Ammon's horn (tissue), 1 donor: ENCODE results near the gene SCNN1A.

Experiments
- DNase-seq: peaks from one replicate; pipeline ENCODE4 v3.0.0-alpha.2; 2016; ENCODE audit warnings: low spot score

SCNN1A gene

DNA sequence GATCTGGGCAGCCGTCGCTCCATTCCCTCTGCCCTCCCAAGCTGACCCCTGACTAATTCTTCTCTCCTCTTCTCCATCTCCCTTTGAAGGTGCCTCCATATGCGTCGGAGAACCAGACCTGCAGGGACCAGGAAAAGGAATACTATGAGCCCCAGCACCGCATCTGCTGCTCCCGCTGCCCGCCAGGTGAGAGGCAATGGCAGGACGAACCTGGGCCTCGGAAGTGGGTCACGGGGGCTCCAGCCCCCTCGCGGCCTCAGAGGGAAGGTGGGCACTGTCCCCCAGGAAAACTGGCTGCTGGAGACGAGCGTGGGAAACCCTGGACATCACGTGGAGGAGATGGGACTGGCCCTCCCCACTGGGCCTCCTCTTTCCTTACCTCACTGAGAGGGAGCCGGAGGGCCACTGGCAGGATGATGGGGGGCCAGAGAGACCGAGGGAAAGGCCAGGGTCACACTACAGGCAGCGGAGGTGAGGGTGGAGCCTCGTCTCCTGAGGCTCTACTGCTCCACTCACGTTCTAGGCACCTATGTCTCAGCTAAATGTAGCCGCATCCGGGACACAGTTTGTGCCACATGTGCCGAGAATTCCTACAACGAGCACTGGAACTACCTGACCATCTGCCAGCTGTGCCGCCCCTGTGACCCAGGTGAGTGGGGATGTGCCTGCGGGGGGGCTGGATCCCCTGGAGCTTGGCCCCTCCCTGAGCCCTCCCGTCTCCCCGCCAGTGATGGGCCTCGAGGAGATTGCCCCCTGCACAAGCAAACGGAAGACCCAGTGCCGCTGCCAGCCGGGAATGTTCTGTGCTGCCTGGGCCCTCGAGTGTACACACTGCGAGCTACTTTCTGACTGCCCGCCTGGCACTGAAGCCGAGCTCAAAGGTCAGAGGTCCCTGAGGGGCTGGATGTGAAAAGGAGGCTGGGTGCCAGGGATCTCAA, 9.4 kb upstream of the SCNN1A start:
- DNase-seq, result no peak

DNA sequence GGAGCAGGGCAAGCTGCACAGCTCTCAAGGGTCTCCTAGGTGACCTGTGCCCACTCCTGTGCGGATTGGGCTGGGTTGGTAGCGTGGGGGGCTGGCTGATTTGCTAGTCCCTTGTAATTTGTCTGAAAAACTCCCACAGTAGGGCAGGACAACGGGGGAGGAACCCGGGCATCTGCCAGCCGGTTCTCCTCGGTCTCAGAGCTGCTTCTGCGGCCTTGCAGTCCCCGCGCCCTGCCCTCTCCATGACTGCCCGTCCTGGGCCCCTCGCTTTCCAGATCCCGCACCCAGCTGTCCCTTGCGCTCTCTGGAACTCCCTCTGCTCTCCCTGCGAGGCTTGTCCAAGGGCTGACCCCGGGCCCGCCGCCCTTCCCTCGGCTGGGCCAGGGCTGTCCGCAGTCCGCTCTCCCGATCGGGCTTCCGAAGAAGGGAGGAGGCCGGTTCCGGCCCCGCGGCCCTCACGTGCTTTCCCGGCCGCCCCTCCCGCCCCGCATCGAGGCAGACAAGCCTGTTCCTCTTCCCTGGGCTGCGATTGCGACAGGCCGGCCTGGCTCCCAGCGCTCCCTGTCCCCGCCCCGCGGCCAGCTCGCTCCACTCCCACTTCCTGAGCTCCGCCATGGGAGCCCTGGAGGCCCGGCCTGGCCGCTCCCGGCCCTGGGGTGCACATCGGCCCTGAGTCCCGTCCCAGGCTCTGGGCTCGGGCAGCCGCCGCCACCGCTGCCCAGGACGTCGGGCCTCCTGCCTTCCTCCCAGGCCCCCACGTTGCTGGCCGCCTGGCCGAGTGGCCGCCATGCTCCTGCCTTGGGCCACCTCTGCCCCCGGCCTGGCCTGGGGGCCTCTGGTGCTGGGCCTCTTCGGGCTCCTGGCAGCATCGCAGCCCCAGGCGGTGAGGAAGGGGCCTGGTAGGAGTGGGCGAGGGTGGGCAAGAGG, 8.5 kb upstream of the SCNN1A start, which contains the start of gene LTBR:
Gene LTBR, plus strand, starts transcription at position 591 of the 927 bp plus-strand sequence. Its CDS starts 197 bp downstream, at position 788.
- DNase-seq, result peak; percentile 84

DNA sequence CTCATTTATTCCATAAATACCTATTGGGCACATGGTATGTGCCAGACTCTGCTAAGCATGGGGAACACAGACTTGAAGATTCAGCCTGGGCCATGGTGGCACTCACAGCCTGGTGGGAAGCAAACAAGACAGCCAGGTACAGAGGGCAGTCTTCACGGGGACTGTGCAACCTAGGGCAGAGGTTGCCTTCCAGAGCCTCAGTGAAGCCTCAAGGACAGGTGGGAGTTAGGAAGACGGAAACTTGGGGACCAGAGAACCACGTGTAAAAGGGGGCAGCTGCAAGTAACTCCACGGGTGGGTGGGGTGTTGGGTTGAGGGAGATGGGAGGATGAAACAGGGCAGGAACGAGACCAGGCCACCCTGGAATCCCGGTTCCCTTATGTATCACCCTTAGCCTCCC, 7.6 kb upstream of the SCNN1A start:
- DNase-seq, result no peak

DNA sequence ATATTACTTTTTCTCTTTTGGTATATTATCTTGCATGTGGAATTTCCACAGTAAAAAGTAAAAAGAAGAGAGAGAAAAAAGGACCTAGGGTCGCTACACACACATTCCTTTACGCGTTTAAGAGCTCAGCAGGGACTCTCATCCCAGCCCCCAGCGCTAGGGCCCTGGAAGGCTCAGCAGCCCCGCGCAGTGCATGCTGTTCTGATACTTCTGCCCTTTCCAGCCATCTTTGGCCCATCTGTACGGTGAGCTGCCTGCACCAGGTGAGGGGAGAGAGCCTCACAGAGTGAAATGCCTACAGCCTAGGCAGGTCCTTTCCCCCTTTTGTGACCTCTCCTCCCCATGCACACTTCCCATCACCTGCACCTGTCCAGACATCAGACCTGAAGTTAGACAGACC, 7.0 kb upstream of the SCNN1A start:
- no peak for DNase-seq

DNA sequence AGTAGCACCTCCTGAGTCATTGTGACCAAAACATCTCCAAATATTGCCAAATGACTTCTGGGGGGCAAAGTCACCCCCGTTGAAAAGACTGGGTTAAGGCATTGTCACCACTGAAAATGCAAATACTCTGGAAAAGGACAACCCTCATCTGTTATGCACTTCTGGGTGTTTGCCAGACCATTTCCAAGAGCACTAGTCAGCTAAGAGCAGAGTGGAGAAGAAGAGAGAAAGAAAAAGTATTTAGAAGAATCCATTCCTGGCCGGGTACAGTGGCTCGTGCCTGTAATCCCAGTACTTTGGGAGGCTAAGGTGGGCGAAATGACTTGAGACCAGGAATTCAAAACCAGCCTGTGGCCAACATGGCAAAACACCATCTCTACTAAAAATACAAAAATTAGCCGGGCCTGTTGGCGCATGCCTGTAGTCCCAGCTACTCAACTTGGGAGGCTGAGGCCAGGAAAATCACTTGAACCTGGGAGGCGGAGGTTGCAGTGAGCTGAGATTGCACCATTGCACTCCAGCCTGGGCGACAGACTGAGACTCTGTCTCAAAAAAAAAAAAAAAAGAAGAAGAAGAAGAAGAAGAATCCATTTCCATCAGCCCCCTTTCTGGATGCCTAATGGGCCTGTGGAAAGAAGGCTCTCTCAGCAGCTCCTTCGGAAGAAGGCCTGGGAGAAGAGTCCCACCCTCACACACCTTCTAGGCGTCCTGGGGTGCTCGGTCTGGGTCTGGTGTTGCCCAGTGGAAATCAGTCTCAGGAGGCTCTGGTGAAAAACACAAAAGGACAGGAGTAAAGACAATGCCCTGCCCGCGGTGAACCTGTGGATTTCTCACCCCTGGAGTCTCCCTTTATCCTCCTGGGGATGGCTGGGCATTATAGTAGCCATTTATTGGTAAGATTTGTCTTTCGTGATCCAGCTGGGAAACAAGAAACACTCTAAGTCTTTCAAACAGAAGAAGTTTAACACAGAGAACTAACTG, 5.1 kb upstream of the SCNN1A start:
- DNase-seq, result no peak

DNA sequence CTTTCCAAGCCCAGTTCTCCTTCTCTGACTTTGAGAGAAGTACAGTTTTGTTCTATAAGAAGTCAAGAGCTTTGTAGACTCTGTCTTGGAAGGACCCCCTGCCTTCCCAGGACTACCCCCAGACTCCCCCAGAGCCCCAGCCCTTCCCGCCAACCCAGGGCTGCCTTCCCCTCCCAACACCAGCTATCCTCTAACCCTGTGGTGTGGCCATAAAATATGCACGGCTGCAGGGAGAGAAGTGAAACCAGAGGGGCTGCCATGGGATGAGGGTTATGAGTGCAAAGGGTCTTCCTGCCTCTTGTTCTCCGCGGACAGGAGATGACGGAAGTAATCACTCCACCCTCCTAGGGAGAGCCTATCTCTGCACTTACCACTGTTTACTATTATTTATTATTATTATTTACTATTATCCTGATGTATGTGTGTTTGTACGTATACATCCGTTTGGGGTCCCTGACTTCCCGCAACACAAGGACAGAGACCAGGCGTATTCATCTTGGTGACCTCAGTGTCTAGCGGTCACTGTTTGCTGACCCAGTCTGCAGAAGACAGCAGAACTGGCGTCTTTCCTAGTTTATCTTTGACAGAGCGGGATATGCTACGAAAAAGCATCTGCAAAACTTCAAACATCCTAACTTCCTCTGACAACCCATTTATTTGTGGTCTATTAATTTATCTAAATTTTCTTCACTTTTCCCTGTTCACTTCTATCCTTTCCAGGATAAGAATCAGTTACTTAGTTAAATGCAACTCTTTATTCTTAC, 3.5 kb upstream of the SCNN1A start:
- DNase-seq, result peak; percentile 45

DNA sequence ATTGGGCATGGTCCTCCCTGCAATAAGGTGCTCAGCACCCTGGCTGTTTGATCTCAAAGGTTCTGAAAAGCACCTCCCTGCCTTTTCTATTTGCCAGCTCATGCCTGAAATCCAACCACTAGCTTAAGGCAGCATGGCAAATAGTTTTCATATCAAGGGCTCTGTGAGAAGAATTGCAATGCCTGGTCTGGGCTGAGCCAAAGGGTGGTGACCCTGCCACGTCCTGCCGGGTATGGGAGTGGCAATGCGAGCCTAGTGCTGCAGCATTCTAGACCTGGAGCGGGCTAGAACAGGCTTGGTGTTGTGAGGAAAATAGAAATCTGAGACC, 2.3 kb upstream of the SCNN1A start:
- DNase-seq, result no peak

DNA sequence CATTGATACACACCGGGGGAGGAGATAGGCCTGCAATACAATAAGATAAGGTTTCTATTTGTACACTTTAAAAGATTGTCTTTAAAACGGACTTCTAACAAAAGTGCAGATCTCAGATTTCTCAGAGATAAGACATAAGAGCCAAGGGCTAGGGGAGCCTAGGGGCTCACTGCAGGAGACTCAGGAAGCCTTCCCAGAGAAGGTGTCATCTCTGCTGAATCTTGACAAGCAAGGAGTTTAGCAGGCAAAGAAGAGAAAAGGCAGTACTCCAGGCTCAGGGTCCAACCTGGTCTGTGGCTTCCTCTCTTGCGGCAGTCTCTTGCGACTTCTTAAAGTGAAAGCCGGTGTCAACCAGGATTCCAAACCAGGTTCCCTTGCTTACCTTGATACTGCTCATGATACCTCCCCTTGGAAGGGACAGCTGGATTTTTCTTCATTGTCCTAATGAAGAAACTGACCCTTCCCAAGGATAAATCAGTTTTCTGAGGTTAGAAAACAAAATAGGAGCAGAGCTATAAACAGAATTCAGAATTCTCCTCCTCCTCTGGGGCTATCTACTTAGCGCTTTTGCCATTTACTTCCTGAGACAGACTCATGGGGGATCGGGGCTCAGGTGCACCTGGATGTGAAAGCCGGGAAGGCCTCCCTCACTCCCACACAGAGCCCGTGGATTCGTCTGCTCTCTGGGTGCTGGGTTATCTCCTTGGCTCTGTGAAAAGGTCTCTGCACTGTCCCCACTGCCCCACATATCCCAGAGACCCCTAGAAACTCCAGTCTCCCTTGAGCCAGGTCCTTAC, 1.7 kb upstream of the SCNN1A start:
- DNase-seq, result no peak

DNA sequence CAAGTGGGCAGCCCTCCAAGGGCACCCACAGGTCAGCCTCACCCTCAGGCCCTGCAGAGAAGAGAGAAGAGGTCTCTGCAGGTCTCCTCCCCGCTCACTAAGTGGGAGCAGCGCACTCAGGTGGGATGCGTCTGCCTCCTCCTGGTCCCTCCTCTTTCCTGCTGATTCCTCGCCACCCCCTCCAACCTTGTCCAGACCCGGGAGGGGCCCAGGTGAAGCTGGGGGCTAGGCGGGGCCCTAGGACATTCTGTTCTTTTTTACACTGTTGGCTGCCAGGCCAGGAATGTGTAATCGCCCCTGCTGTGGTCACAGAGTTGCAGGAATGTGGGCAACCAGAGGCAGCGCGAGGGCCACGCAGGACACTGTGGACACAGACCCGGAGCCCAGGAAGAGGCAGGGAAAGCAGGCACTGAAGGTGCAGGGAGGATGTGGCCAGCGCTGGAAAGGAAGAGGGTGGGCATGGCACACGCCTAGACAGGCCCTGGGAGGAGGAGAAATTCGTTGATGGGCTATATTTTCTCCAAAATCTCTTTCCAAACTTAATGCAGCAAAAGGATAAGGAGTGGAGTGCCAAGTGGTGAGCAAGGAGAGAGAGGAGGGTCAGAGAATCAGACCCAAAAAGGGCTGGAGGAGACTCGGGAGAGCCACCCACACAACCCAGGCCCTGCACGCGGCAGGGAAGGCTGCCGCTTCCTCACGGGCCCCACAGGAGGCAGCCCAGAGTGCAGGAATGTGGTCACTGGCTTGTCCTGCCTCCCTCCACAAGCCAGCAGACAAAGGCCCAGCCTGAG, 911 bp upstream of the SCNN1A start:
- DNase-seq, result no peak

DNA sequence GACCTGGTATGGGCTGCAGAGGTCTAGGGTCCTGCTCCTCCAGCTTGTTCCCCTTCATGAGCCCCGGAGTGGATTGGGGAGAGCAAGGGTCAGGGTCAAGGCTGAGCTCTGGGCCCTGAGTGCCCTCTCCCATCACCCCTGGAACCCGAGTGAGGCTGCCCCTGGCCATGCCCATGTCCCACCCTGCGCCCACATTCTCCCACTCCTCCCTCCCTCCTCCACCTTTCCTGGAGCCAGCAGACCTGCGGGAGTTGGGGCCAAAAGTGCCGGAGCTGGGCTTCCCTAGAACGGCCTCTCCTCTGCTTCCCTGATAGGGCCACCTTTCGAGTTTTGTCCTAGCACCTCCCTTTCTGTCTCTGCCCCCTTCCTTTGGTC, 590 bp downstream of the SCNN1A start:
- DNase-seq, result no peak

DNA sequence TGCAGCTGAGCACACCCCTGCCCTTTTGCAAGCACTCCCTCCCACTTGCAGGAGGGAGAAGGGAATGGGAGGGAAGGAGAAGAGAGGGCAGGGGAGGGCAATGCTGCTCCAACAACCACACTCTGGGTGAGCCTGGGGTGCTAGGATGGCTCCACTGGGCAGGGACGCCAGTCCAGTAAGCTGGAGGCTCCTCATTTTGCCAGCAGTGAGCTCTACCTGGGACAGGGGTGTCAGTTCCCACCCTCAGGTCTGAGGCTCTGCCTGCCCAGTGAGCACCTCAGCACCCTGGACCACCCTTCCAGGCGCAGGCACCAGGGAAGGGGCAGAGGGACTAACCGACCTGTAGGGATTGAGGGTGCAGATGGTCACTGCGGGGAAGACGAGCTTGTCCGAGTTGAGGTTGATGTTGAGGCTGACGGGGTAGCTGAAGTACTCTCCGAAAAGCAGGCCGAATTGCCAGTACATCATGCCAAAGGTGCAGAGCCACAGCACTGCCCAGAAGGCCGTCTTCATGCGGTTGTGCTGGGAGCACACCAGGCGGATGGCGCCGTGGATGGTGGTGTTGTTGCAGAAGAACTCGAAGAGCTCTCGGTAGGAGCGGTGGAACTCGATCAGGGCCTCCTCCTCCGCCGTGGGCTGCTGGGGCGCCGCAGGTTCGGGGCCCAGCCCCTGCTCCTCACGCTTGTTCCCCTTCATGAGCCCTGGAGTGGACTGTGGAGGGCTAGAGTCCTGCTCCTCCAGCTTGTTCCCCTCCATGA, 1.2 kb downstream of the SCNN1A start:
- DNase-seq, result no peak

DNA sequence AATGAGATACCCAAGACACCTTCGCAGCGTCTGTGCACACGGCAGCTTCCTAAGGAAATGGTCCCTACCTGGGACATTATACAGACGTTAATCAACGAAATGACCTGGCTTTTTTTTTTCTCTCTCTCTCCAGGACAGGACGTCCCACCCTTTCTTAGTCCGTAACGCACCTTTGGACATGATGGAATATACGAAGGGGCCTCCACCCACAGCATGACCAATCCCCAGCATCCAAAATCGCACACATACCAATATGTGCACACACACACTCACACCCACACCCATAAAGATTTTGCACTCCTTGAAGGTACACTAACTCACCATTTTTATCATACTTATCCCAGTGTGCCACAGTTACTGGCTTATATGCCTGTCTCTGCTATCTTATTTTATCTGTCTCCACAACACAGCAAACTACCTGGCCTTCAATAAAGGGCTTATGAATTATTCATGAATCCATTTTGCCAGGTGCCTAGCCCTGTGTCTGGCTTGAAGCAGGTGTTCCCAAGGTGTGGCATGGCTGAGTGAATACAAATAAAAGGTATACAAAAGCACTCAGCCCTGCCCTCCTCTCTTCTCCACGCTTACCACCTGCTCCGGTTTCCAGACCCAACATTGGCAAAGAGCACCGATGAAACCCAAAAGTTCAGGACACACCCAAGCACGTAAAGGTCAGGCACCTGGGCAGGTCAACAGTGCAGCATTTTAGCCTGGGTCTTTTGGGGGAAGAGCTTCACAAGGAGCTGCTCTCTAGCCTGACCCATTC, 2.2 kb downstream of the SCNN1A start:
- no peak for DNase-seq

DNA sequence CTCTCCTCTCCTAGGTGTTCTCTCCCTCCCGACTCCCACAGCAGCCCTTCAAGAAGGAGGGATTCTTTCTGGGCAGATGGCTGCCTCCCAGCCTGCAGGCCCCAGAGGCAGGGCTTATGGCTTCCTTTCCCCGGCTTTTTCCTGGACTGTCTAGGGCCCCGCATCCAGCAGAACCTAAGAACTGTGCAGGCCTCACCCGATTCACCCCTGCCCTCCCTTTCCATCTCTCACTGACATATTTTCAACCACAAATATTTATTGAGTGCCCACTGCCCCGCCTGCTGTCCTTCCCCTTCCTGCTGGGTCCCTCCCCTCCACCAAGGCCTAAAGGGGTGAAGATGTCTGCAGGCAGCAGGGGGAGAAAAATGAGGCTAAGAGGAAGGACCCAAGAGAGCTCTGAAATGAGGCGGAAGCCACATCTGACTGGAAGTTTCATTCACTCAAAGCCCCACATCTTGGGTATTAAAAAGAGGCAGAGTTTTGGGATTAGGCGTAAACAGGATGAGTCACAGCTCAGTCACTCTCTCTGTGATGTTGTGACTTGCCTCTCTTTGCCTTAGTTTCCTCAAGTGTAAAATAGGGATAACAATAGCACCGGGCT, 2.9 kb downstream of the SCNN1A start:
- DNase-seq, result no peak

DNA sequence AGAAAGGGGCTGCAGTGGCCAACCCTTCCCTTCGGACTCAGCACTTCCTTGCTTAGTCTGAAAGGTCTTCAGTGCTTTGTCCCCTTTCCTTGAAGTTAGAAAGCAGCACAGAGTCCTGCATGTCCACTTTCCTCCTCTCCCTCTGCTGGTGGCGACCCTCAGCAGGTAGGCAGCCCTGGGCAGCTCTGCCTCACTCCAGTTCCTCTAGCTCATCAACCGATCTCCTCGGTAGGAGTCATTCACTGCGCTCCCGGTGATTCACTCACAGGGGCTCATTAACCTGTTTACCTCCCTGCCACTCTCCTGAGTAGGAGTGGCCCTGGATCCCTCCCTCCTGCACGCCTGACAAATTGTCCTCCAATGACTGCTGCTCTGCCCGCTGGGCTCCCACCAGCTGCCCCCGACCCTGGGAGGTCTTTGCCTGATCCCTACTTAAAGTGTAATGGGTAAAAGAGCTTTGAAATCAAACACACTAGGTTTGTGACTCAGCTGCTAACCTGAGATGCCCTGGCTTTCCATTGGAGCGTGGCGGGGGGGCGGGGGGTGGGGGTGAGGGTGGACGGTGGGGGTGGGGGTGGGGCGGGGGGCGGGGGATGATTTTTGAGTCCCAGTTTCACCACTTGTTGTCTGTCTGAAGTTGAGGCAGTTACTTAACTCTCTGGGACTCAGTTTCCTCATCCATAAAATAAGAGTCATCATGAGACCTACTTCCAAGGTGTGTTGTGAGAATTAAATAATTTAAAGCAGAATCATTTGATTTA, 4.2 kb downstream of the SCNN1A start:
- DNase-seq, result no peak

DNA sequence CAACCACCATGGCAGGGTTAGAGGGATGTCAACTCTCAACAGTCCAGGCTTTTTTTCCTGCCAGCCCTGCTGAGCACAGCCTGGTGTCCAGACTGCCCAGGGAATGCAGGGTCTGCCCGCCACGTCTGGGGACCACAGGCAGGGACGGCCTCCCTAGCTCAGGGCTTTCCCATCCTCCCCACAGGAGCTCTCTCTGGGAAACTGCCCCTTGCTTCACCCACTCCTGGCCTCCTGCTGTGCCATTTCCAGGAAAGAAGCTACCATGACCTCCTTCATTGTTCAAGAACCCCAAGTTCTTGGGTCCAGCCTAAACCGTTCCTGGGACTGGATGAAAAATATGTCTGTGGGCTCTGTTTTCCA, 4.8 kb downstream of the SCNN1A start:
- no peak for DNase-seq

DNA sequence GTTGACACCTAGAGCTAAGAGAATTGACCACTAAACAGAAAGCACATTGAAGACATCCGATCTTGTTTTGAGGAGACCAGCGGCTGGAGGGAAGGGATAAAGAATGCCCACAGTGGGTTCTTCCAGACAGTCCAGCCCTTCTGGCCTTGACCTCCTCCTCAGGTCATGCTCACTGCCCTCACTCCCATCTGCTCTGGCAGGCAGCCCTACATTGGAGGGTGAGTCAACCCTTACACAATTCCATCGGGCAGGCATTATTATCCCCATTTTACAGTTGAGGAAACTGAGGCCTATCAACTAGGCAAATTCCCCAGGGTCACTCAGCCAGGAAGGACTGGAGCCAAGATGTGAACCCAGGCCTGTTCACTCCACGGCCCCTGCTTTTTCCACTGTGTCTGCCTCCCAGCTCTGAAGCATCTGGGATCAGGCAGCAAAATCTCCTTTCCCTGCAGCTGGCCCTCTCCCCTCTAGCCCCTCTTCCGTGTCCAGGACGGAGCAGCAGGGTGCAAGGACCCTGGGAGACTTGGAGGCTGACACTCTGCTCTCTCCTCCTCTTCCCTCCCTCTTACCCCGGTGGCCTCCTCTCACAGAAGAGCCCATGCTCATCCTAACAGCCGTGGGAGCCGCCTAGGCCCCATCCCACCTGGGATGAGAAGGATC, 5.3 kb downstream of the SCNN1A start:
- DNase-seq, result no peak
